CD4-positive, alpha-beta T cell treated with Interleukin-6 for 4 hours (primary cell): ENCODE data around the gene RDH11.
"Not testable (repeated sequence)": the region's sequence is repeated elsewhere in the genome, so short reads cannot be mapped to it uniquely, and the experiment has no call there.

Experiments
- DNase-seq: peaks from one replicate; pipeline ENCODE4 v3.0.0-alpha.2; 2020; ENCODE audit warnings: mixed read lengths

RDH11 gene, protein sequence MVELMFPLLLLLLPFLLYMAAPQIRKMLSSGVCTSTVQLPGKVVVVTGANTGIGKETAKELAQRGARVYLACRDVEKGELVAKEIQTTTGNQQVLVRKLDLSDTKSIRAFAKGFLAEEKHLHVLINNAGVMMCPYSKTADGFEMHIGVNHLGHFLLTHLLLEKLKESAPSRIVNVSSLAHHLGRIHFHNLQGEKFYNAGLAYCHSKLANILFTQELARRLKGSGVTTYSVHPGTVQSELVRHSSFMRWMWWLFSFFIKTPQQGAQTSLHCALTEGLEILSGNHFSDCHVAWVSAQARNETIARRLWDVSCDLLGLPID

GRCh38 chr14:67695394-67695949 lies at the start of gene RDH11:
Gene RDH11 (minus strand): TSS chr14:67695764. CDS start chr14:67695703, 61 bp downstream.
- peak; percentile 82 for DNase-seq

DNA sequence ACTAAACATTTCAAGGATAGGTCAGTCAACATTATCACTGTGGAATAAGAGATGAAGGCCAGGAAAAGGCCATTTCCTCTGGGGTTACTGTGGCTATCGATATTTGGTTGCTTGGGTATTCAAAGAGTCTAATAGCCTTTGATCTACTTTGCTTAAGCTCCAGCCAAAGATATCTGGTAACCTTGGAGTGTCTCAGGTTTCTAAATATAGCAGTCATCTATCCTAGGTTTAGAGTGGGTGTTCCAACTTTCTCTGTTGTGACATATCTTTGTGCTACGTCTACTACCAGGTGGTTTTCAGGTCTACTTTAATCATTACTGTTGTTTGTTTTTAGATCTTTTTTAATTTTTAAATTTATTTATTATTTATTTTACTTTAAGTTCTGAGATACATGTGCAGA lies 48.5 kb upstream of the RDH11 start:
- no peak for DNase-seq

GRCh38 chr14:67738740-67739504 lies 43.4 kb upstream of the RDH11 start:
- DNase-seq: peak; percentile 14

- no peak for DNase-seq
These were observed 41.2 kb upstream of the RDH11 start for GRCh38 chr14:67736771-67737170.

DNA sequence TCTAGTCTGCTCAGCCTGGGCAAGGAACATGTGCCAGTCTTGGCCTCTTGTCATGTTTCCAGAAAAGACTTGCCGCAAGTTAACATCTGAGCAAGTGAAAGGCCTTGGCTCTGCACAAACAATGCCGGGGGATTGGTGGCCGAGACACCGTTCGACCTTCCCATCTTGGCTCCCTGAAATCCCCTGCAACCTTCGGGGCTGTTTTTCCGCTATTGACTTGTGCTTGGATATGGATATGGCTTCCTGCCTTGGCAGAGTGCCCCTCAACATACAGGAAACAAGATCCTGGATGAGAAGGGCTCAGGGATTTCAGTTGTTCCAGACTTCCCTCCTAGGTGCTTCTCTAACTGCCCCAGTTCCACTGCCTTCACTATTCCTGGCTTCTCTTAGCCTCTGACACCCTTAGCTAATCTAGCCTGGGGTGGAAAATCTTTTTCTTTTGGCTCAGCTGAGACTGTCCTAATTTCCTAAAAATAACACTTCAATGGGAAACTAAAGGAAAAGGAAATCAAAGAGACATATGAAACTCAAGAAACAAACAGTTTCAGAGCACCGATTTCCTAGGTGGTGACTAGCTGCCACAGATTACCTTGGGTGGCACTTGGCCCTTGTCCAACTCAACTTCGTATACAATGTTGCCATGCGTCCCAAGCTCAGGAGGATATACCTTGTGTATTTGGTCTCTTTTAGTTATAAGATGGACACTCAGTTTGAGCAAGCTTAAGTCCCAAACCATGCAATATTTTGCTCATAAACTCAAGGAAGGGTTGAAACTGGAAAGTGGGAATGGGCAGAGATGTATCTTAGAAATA lies 40.0 kb upstream of the RDH11 start:
- no peak for DNase-seq

GRCh38 chr14:67734675-67735074 lies 39.1 kb upstream of the RDH11 start:
- no peak for DNase-seq

- no peak for DNase-seq
These were observed 38.1 kb upstream of the RDH11 start for GRCh38 chr14:67733616-67734015.

GRCh38 chr14:67729072-67729885 lies 33.7 kb upstream of the RDH11 start:
- DNase-seq: no peak

DNA sequence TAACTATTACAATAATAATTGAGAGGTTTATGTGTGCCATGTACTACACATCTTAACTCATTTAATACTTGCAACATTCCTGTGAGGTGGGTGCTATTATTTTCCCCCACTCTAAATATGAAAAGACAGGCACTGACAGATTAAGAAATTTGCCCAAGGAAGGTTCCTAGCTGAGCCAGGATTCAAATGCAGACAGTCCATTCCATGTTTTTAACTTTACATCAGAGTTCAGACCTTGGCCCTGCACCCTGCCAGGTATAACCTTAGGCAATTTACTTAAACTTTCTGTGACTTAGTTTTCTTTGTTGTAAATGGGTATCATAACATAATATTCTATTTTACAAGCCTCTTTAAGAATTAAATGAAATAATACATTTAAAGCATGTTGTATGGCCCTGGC lies 32.7 kb upstream of the RDH11 start:
- DNase-seq: no peak

DNA sequence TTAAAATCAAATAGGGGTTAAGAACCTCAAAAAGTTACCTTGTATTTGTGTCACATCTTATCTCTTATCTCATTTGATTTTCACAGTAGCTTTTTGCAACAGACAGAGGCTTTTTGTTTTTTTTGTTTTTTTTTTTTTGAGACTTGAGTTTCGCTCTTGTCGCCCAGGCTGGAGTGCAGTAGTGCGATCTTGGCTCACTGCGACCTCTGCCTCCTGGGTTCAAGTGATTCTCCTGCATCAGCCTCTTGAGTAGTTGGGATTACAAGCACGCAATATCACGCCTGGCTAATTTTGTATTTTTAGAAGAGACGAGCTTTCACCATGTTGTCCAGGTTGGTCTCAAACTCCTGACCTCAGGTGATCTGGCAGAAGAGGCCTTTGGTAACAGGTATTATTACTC lies 31.8 kb upstream of the RDH11 start:
- no peak for DNase-seq

DNA sequence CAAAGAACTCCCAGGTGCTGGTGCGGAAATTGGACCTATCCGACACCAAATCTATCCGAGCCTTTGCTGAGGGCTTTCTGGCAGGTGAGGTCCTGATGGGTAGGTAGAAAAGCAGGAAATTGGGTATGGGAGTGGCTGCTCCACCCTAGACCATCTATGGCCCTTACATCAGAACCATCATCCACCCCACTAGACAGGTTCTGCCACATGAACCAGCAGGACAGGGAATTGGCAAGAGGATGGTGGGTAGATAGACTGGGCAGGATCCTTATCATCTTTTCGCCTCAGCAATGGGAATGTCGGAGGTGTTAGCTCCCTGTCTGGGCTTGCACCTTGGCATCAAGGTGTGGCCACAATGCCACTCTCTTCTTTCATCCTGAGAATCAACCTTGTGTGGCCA lies 29.6 kb upstream of the RDH11 start:
- no peak for DNase-seq

- DNase-seq: no peak
These were observed 26.7 kb upstream of the RDH11 start for GRCh38 chr14:67722293-67722692.

- no peak for DNase-seq
These were observed 26.3 kb upstream of the RDH11 start for GRCh38 chr14:67721875-67722274.

DNA sequence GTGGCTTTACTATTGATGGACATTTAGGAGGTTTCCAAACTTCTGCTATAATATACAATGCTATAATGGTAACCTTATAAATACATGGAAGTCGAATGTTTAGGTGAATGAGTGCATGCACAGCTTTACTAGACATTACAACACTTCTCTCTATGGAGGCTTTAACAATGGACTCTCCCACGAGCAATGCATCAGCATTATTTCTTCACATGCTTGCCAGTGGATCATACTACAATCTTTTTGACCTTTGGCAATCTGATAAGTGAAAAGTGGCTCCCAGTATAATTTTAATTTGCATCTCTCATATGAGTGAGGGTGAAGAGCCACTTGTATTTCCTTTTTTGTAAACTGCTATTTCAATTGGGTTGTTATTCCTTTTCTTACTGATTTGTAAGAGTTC lies 24.3 kb upstream of the RDH11 start:
- DNase-seq: no peak

GRCh38 chr14:67719385-67719784 lies 23.8 kb upstream of the RDH11 start:
- DNase-seq: not testable (repeated sequence)

GRCh38 chr14:67718265-67718664 lies 22.7 kb upstream of the RDH11 start:
- no peak for DNase-seq

GRCh38 chr14:67717048-67717447 lies 21.5 kb upstream of the RDH11 start:
- DNase-seq: no peak

GRCh38 chr14:67710209-67710608 lies 14.6 kb upstream of the RDH11 start:
- DNase-seq: no peak

DNA sequence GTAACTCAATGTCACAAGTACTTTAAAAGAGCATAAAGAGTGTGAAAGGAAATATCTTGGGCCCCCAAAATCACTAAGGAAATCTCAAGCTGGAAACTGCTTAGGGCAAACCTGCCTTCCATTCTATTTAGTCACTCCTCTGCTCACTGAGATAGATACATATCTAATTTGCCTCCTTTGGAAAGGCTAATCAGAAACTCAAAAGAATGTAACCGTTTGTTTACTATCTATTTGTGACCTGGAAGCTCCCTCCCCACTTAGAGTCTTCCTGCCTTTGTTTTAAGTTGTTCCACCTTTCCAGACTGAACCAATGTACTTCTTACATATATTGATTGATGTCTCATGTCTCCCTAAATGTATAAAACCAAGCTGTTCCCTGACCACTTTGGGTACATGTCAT lies 14.2 kb upstream of the RDH11 start:
- DNase-seq: not testable (repeated sequence)

GRCh38 chr14:67709346-67709745 lies 13.8 kb upstream of the RDH11 start:
- DNase-seq: not testable (repeated sequence)

- no peak for DNase-seq
These were observed 9.6 kb upstream of the RDH11 start for GRCh38 chr14:67705211-67705610.

DNA sequence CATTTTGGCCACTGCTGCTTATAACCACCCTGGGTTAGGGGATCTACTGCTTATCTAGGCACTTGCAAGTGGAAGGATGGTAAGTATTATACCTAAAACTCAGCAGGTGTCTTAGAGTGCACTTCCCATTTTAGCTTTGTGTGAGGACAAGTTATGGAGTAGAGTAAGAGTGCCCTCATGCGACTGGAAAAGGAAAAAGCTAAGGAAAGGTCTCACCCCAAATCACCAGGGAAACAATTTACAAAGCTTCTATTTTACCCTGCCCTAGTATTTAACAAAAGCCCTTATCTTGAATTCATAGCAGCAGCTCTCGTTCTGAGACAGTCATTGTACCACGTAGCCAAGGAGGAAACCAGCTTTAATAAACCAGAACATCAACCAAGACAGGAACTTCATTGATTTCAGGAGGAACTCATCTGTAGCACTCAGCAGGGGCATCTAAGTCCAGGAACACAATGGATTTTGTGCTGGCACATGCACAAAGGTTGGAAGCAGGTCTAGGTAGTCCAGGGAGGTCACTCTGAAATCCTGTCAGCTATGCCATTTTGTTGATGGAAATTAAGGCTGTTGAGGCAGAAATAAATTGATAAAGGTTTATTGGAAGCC lies 9.0 kb upstream of the RDH11 start:
- peak; percentile 45 for DNase-seq
